GM12892 (cell line): ENCODE results near the gene LHX2.

ENCODE experiments used
- DNase-seq: peaks from one replicate; pipeline ENCODE4 v3.0.0; 2011; ENCODE audit not compliant: insufficient read length
- FAIRE-seq: peaks from 2 replicates; lab custom pipeline; 2011; peaks lifted over from hg19 to GRCh38; lab: Jason Lieb, UNC
- POLR2A ChIP-seq: IDR thresholded peaks from 2 replicates; pipeline ENCODE4 v1.6.1; 2011; ENCODE audit warnings: low read depth, low read length, control low read depth
- POLR2AphosphoS5 ChIP-seq: IDR thresholded peaks from 2 replicates; pipeline ENCODE4 v1.6.1; 2011; ENCODE audit warnings: low read depth, low read length, control low read depth
- TAF1 ChIP-seq: IDR thresholded peaks from 2 replicates; pipeline ENCODE4 v1.6.1; 2011; ENCODE audit warnings: low read depth, mild to moderate bottlenecking, control low read depth, low read length, borderline replicate concordance

The LHX2 gene

GRCh38 chr9:124017051-124017928 lies 5.7 kb downstream of the LHX2 start:
- no peak for FAIRE-seq
- no peak for DNase-seq
- TF ChIP-seq POLR2A = no peak
- no peak for TF ChIP-seq POLR2AphosphoS5
- no peak for TF ChIP-seq TAF1

GRCh38 chr9:124017929-124018729 lies 6.6 kb downstream of the LHX2 start:
- FAIRE-seq (no peak), DNase-seq (no peak)

GRCh38 chr9:124018730-124019697 lies 7.4 kb downstream of the LHX2 start:
- FAIRE-seq (no peak), DNase-seq (no peak)

More at GRCh38 chr9:124017929-124018729, 6.6 kb downstream of the LHX2 start:
- TF ChIP-seq TAF1 (no peak), POLR2AphosphoS5 (no peak), POLR2A (no peak)

GRCh38 chr9:124019771-124020519 lies 8.4 kb downstream of the LHX2 start:
- TF ChIP-seq POLR2AphosphoS5 = no peak
- no peak for TF ChIP-seq TAF1
- no peak for TF ChIP-seq POLR2A
- DNase-seq (no peak), FAIRE-seq (peak; percentile 40)

More at GRCh38 chr9:124018730-124019697, 7.4 kb downstream of the LHX2 start:
- TF ChIP-seq TAF1 (no peak), POLR2A (no peak), POLR2AphosphoS5 (no peak)

GRCh38 chr9:124020520-124021384 lies 9.2 kb downstream of the LHX2 start:
- no peak for DNase-seq

GRCh38 chr9:124021385-124021769 lies 9.8 kb downstream of the LHX2 start:
- FAIRE-seq = no peak
- TF ChIP-seq POLR2A = no peak
- no peak for TF ChIP-seq POLR2AphosphoS5
- no peak for TF ChIP-seq TAF1
- no peak for DNase-seq

More at GRCh38 chr9:124020520-124021384, 9.2 kb downstream of the LHX2 start:
- no peak for TF ChIP-seq POLR2A
- no peak for TF ChIP-seq TAF1
- TF ChIP-seq POLR2AphosphoS5 = no peak
- peak; percentile 72 for FAIRE-seq

- DNase-seq (no peak), FAIRE-seq (no peak)
- TF ChIP-seq TAF1 (no peak), POLR2A (no peak), POLR2AphosphoS5 (no peak)
These were observed 10.9 kb downstream of the LHX2 start for GRCh38 chr9:124022201-124023121.

GRCh38 chr9:124024107-124024506 lies 12.5 kb downstream of the LHX2 start:
- TF ChIP-seq POLR2AphosphoS5 (no peak), TAF1 (no peak), POLR2A (no peak)
- DNase-seq = no peak
- FAIRE-seq = no peak

- no peak for DNase-seq
- no peak for TF ChIP-seq POLR2AphosphoS5
- no peak for TF ChIP-seq POLR2A
- no peak for TF ChIP-seq TAF1
- FAIRE-seq = no peak
These were observed 18.0 kb downstream of the LHX2 start for GRCh38 chr9:124029617-124030016.
